ENCODE data around the gene TMED8. TPM values are rescaled to one million over a fixed set of nuclear protein-coding genes. Genes with fewer than 3 reads are reported as not detected.

The TMED8 gene
- total and polyA plus RNA-seq, 2 of the 13 experiments (the other 11 are each of a cell fraction or from before 2014, with no cell fraction given) = 6.0 to 11.7 TPM

DNA sequence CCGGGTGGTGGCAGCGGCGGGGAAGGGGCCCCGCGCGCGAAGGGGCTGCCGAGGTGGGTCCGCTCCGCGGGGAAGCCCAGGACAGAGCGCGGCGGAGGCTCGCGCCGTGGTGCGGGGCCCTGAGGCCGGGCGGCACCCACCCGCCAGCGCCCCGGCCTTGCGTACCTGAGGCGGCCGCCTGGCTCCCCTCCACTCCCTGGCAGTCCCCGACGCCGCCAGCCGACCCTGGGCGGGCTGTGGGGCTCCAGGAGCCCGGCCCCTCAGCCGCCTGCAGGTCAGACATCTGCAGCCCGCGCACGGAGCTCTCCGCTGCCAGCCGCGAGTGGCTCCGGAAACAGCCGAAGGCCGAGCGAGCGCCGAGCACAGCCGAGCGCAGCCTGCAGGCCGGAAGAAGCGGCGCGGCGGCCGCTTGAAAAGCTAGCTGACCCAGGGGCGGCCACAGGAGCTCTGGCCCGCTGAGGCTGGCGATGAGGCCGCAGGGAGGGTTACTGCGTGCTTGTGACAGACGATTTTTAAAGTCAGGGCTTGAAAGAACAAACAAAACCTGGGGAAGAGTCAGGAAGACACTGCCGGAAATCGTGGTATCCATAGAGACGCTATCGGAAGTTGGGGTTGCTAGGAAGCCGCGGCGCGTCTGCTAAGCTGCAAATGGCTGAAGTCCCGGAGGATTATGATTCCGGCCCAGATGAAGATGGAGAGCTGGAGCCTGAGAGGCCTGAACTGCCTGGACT lies at the start of gene TMED8, which contains the start of gene SAMD15 (continued):
- TF ChIP-seq MBD4 (IDR thresholded peaks at IDR 0.05; ENCODE audit: borderline replicate concordance, low read length) (no peak), NR2F2 (IDR thresholded peaks at IDR 0.05; ENCODE audit: borderline replicate concordance, low read depth) (no peak), GATAD1 (CRISPR knock-in tag; IDR thresholded peaks at IDR 0.05) (peak; percentile 63), ZNF10 (CRISPR knock-in tag; IDR thresholded peaks at IDR 0.05; ENCODE audit: borderline replicate concordance, low read depth) (no peak), CBX5 (CRISPR knock-in tag; IDR thresholded peaks at IDR 0.05; ENCODE audit: borderline replicate concordance) (no peak), ZFX (CRISPR knock-in tag; IDR thresholded peaks at IDR 0.05; ENCODE audit: low read depth) (peak; percentile 83), TAF1 (CRISPR knock-in tag; IDR thresholded peaks at IDR 0.05) (peak; percentile 59), ZMAT3 (CRISPR knock-in tag; conservative IDR thresholded peaks at IDR 0.05) (no peak), TEAD3 (CRISPR knock-in tag; optimal IDR thresholded peaks at IDR 0.05; ENCODE audit: borderline replicate concordance) (no peak), BCL6 (CRISPR knock-in tag; IDR thresholded peaks at IDR 0.05) (no peak), KDM5B (CRISPR knock-in tag; IDR thresholded peaks at IDR 0.05; ENCODE audit: borderline replicate concordance) (peak; percentile 61; the same call in 1 of the 2 replicates), RFX5 (IDR thresholded peaks at IDR 0.05; ENCODE audit: low read depth, low read length) (no peak), ZNF484 (CRISPR knock-in tag; IDR thresholded peaks at IDR 0.05; ENCODE audit: borderline replicate concordance, low read depth) (no peak), SSRP1 (CRISPR knock-in tag; IDR thresholded peaks at IDR 0.05) (no peak)
- TF ChIP-seq, protein P1, sequence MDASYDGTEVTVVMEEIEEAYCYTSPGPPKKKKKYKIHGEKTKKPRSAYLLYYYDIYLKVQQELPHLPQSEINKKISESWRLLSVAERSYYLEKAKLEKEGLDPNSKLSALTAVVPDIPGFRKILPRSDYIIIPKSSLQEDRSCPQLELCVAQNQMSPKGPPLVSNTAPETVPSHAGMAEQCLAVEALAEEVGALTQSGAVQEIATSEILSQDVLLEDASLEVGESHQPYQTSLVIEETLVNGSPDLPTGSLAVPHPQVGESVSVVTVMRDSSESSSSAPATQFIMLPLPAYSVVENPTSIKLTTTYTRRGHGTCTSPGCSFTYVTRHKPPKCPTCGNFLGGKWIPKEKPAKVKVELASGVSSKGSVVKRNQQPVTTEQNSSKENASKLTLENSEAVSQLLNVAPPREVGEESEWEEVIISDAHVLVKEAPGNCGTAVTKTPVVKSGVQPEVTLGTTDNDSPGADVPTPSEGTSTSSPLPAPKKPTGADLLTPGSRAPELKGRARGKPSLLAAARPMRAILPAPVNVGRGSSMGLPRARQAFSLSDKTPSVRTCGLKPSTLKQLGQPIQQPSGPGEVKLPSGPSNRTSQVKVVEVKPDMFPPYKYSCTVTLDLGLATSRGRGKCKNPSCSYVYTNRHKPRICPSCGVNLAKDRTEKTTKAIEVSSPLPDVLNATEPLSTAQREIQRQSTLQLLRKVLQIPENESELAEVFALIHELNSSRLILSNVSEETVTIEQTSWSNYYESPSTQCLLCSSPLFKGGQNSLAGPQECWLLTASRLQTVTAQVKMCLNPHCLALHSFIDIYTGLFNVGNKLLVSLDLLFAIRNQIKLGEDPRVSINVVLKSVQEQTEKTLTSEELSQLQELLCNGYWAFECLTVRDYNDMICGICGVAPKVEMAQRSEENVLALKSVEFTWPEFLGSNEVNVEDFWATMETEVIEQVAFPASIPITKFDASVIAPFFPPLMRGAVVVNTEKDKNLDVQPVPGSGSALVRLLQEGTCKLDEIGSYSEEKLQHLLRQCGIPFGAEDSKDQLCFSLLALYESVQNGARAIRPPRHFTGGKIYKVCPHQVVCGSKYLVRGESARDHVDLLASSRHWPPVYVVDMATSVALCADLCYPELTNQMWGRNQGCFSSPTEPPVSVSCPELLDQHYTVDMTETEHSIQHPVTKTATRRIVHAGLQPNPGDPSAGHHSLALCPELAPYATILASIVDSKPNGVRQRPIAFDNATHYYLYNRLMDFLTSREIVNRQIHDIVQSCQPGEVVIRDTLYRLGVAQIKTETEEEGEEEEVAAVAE (CRISPR knock-in tag; IDR thresholded peaks at IDR 0.05; ENCODE audit: borderline replicate concordance) = no peak
- TF ChIP-seq, protein P2, sequence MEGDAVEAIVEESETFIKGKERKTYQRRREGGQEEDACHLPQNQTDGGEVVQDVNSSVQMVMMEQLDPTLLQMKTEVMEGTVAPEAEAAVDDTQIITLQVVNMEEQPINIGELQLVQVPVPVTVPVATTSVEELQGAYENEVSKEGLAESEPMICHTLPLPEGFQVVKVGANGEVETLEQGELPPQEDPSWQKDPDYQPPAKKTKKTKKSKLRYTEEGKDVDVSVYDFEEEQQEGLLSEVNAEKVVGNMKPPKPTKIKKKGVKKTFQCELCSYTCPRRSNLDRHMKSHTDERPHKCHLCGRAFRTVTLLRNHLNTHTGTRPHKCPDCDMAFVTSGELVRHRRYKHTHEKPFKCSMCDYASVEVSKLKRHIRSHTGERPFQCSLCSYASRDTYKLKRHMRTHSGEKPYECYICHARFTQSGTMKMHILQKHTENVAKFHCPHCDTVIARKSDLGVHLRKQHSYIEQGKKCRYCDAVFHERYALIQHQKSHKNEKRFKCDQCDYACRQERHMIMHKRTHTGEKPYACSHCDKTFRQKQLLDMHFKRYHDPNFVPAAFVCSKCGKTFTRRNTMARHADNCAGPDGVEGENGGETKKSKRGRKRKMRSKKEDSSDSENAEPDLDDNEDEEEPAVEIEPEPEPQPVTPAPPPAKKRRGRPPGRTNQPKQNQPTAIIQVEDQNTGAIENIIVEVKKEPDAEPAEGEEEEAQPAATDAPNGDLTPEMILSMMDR (CRISPR knock-in tag; IDR thresholded peaks at IDR 0.05) = peak; percentile 51
- TF ChIP-seq, protein P3, sequence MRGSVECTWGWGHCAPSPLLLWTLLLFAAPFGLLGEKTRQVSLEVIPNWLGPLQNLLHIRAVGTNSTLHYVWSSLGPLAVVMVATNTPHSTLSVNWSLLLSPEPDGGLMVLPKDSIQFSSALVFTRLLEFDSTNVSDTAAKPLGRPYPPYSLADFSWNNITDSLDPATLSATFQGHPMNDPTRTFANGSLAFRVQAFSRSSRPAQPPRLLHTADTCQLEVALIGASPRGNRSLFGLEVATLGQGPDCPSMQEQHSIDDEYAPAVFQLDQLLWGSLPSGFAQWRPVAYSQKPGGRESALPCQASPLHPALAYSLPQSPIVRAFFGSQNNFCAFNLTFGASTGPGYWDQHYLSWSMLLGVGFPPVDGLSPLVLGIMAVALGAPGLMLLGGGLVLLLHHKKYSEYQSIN (CRISPR knock-in tag; IDR thresholded peaks at IDR 0.05; ENCODE audit: borderline replicate concordance) = no peak
- TF ChIP-seq, protein P4, sequence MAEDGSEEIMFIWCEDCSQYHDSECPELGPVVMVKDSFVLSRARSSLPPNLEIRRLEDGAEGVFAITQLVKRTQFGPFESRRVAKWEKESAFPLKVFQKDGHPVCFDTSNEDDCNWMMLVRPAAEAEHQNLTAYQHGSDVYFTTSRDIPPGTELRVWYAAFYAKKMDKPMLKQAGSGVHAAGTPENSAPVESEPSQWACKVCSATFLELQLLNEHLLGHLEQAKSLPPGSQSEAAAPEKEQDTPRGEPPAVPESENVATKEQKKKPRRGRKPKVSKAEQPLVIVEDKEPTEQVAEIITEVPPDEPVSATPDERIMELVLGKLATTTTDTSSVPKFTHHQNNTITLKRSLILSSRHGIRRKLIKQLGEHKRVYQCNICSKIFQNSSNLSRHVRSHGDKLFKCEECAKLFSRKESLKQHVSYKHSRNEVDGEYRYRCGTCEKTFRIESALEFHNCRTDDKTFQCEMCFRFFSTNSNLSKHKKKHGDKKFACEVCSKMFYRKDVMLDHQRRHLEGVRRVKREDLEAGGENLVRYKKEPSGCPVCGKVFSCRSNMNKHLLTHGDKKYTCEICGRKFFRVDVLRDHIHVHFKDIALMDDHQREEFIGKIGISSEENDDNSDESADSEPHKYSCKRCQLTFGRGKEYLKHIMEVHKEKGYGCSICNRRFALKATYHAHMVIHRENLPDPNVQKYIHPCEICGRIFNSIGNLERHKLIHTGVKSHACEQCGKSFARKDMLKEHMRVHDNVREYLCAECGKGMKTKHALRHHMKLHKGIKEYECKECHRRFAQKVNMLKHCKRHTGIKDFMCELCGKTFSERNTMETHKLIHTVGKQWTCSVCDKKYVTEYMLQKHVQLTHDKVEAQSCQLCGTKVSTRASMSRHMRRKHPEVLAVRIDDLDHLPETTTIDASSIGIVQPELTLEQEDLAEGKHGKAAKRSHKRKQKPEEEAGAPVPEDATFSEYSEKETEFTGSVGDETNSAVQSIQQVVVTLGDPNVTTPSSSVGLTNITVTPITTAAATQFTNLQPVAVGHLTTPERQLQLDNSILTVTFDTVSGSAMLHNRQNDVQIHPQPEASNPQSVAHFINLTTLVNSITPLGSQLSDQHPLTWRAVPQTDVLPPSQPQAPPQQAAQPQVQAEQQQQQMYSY (CRISPR knock-in tag; IDR thresholded peaks at IDR 0.05) = peak; percentile 66; the same call in 1 of the 2 replicates
